AG09319 (cell line): Measurements from ENCODE around the gene FDXR.

Experiments used
- DNase-seq: peaks from one replicate; pipeline ENCODE4 v3.0.0-alpha.2; 2010; ENCODE audit warnings: low read depth; ENCODE audit errors: extremely low read depth
- CTCF ChIP-seq: IDR thresholded peaks from 2 replicates; pipeline ENCODE4 v1.5.1; 2011; ENCODE audit warnings: low read depth, mild to moderate bottlenecking, inconsistent platforms, low read length, moderate library complexity

FDXR gene

GRCh38 chr17:74882517-74883240 lies 9.9 kb upstream of the FDXR start:
- no peak for DNase-seq
- TF ChIP-seq CTCF, result no peak

GRCh38 chr17:74881073-74881472 lies 8.3 kb upstream of the FDXR start:
- no peak for TF ChIP-seq CTCF
- DNase-seq, result no peak

- DNase-seq, result no peak
- no peak for TF ChIP-seq CTCF
These were observed 6.5 kb upstream of the FDXR start for GRCh38 chr17:74879308-74879707.

GRCh38 chr17:74878658-74879057 lies 5.9 kb upstream of the FDXR start:
- no peak for DNase-seq
- no peak for TF ChIP-seq CTCF

- TF ChIP-seq CTCF, result no peak
- no peak for DNase-seq
These were observed 5.1 kb upstream of the FDXR start for GRCh38 chr17:74877592-74878548.

- DNase-seq, result no peak
- TF ChIP-seq CTCF, result no peak
These were observed 3.3 kb upstream of the FDXR start for GRCh38 chr17:74875977-74876593.
